ENCODE data around the gene CALU. TPM values are rescaled to one million over a fixed set of nuclear protein-coding genes. Genes with fewer than 3 reads are reported as not detected.

Gene CALU
- total RNA-seq, result 672 and 951 TPM in 2 replicates
- 810 TPM for polyA plus RNA-seq (2012)

DNA sequence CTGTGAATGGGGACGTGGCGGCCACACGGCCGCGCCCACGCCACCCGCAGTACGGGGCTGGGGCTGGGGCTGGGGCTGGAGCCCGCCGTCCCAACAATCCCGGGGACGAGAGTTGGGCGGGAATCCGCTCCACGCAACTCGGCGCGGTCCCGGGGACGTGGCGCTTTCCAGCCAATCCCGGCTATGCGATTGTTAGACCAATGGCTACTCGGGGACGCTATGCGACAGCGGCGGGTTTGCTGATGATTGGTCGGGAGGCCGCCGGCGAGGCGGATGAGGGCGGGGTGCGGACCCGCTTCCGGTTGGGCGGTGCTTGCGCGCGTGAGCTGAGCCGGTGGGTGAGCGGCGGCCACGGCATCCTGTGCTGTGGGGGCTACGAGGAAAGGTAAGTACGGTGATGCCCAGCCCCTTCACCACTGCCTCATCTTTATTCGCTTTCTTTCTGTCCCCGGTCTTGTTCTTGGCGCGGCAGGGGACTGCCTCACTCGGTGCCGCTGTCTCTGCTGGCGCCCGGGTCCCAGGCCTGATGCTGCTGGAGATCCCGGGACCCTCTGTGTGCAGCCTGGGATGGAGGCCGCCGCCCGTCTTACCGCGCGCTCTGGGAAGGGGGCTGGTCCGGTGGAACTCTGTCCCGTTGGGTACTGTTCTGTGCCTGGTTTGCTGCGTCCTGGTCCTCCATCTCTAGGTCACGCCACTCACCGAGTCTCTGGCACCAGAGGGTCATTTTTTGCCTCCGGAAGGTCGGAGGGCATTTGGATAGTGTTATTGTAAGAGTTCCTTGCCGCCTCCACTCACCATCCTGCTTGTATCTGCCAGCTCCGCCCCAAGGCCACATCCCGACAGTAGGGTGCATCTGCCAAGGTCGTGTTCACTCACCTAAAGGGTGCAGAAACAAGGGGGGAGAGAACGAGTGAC lies at the start of gene CALU:
TSS of gene CALU (plus strand) at position 312 of the 915 bp plus-strand sequence. CDS start 9,225 bp downstream, outside the sequence.
- DNase-seq (ENCODE audit: low read depth), result peak; percentile 99

DNA sequence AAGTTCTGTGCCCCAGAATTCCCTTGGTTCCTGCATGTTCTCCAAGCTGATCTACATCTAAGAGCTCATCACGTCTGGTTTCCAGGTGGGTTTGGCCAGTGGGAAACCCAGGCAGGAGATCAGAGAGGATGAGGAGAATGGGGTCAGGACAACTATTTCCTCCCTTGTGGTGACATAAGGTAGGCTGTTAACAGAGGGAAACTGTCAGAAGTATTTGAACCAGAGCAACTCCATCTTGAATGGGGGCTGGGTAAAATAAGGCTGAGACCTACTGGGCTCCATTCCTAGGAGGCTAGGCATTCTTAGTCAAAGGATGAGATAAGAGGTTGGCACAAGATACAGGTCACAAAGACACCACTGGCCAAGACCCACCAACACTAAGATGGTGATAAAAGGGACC lies 47.9 kb upstream of the CALU start:
- DNase-seq (ENCODE audit: low read depth), result no peak

DNA sequence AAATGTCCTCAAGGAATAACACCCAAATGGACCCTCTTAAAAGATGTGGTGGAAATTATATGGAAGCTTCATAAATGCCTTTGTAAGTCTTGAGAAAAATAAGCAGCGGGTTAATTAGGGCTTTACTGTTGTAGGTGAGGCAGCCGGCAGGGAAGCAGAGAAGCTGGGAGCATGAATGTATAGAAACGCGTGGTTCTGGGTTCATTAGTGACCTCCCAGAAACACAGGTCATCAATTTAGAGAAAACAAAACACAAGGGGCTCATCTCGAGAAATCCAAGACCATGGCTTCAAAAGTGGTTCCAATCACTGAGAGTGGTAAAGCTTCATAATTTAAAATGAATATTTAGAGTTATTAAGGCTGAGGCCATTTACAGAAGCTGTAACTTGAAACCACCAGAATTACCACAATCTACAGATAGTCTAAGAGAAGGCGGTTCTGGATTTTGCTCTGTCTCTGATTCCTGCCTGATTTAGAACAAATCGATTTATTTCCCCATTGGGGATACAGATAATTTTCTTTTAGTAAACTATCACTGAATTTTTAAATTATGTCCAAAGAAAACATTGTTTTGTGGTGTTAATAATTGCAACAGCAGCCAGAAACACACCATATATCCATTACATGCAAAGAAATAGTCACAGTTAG lies 46.4 kb upstream of the CALU start:
- DNase-seq (ENCODE audit: low read depth), result no peak

DNA sequence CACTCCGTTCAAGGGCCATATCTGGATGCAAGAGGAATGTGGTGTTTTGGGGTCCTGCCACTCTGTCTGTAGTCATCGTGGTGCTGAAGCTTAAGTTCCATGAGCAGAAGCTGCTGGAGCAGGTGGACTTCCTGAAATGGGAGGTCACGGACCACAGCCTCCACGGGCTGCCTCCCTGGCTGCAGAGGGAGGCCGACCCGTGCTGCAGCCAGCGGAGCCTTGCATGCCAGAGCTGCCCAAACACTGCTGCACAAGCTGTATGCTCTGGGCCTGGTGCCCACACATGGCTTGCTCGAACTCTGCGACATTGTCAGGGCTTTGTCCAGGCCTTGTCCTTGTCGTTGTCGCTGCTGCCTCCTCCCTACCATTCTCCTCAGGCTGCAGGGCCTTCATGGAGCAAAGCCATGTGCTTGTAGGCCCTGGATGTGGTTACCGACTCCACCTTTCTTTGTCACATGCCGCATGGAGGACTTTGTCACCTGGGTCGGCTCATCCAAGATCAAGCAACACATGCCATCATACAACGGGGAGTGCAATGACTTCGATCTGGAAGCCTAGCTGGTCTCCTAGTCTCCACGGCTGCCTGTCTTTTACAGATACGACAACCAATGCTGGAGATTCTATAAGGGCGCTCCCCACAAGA lies 45.7 kb upstream of the CALU start:
- DNase-seq (ENCODE audit: low read depth), result no peak

DNA sequence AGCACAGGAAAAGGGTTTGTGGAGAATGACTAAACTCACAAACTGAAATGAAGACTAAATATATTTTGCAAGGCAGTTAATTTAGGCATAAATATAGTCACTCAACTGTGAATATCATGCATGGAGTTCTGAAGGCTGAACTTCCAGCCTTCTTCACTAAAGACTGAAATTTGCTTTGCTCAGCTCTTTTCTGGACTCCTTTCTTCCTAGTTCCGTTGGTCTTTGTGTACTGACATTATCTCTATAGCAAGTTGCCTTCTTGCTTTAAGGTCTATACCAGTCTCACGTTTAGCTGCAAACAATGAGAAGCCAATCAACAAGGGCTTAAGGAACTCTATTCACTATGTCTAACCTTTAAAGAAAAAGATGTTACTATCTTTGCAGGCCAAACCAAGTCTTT lies 44.4 kb upstream of the CALU start:
- no peak for DNase-seq (ENCODE audit: low read depth)

DNA sequence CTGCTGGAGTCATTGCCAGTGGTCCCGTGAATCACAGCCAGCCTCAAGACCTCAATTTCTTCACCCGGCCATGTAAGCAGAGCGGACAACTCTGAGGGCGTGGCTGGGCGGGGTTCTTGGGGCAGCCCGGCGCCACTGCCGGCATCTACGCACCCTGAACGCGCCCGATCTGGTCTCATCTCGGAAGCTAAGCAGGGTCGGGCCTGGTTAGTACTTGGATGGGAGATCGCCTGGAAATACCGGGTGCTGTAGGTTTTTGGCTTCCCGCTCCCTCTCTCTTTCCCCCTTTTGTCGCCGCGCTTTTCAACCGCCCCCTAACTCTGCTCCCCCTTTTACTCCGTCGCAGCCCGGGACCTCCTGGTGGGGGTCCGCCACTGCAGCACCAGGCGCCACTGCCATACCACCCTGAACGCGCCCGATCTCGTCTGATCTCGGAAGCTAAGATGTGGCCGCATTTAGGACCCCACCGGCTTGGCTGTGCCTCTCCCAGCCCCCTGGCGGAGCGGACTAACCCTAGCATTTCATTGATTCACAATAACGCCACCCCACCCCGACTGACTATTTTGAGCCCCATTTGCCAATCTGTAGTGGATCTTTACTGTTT lies 41.8 kb upstream of the CALU start:
- peak; percentile 68 for DNase-seq (ENCODE audit: low read depth)

DNA sequence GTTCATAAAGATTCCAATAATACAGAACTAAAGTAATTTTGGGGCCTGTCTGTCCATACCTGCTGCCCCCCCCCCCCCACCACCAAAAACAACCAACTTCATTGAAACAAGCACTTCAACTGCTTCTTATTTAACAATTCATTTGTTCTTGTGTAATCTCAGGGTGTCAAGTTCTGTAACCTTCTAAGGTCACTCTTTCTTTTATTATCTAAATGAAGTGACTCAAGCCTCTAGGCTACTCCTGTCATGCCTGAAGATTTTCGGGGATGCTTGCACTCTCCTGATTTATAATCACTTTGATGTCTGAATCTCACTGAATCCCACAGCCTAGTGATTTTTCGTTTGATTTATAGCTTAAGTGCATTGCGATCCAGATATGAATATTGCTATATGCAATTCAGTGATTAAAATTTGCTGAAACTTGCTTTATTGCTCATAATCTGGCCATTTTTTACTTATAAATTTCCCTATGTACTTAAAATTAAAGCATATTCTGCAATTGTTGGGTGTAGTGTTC lies 39.9 kb upstream of the CALU start:
- no peak for DNase-seq (ENCODE audit: low read depth)

DNA sequence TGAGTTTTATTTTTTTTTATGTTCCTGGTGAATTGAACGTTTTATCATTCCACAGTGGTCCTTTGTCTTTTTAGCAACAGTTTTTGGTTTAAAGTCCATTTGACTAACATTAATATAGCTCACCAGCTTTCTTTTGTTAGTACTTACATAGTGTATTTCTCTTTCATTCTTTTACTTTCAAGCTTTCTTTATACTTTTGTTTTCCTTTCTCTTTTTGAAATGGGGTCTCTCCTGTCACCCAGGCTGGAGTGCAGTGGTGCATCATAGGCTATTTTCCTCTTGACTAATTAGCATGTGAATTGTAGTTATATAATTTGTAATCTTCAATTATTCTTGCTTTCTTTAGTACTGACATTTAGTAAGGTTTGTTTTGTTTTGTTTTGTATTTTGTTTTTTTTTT lies 39.3 kb upstream of the CALU start:
- no peak for DNase-seq (ENCODE audit: low read depth)

DNA sequence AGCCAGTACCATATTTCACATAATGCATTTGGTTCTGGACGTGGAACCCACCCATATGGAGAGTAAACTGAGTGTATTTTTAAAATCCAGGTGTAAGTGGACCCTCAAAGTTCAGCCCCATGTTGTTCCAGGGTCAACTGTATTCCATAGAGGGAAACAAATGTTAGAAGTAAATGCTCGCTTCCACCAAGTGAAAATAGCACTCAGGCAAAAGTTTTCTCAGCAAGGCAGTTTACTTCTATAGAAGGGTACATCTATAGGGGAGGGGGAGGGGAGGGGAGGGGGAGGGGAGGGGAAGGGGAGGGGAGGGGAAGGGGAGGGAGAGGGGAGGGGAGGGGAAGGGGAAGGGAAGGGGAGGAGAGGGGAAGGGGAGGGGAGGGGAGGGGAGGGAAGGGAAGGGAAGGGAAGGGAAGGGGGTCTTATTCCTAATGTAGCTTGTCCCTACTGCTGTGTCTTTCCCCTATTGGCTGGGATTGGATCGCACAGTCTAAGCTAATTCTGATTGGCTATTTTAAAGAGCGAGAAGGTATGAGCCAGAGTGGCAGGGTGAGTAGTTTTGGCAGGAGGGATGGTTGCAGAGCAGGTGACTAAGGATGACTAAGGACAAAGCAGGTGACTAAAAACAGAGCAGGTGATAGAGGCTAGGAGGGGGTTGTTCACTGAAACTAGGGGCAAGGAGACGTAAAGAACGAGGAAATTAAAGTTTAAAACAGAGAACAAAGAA lies 37.9 kb upstream of the CALU start:
- DNase-seq (ENCODE audit: low read depth), result no peak

DNA sequence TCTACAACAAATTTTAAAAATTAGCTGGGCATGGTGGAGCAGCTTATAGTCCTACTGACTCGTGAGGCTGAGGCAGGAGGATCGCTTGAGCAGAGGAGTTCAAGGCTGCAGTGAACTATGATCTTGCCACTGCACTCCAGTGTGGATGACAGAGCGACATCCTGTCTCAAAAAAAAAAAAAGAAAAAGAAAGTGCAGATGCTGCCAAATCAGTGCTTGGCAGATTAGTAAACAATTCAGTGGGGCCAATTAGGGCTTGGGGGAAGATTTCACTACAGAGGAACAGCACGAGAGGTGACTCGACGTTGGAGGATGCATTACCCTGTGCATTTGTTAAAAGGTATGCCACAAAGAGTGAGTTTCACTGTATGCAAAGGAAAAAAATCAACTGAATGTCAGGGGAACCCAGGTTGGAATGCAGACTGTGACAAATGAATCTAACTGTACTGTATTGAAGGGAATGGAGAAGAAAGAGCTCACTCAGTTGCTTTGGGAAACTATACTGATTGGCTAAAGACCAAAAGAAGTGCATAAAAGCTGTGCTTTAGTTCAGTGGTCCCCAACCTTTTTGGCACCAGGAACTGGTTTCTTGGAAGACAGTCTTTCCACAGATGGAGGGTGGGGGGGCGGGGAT lies 35.4 kb upstream of the CALU start:
- no peak for DNase-seq (ENCODE audit: low read depth)

DNA sequence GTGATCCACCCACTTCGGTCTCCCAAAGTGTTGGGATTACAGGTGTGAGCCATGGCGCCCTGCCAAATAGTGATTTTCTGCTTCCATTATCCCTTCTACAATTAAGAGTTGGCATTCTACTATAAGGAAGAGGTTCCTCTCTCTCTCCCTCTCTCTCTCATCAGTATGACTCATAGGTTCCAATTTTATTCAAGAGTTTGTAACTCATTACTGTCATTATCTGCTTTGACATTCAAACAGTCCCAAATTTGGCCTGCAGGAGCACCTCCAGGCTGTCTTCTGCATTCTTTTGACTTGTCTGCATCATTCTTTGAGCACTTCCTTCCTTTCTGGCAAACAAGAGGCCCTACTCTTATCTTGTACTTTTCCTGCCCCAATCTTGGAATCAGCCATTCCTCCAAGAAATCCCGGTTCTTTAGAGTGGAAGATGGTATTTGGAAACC lies 33.2 kb upstream of the CALU start:
- no peak for DNase-seq (ENCODE audit: low read depth)

DNA sequence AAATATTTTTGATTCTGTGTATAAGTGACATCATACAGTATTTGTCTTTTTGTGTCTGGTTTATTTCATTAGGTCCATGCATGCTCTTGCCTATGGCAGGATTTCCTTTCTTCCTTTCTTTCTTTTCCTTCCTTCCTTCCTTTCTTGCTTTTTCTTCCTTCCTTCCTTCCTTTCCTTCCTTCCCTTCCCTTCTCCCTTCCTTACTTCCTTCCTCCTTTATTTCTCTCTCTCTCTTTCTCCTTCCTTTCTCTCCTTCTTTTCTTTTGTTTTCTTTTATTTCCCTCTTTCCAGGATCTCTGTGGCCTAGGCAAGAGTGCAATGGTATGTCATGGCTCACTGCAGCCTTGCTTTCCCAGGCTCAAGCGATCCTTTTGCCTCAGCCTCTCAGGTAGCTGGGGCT lies 31.4 kb upstream of the CALU start:
- no peak for DNase-seq (ENCODE audit: low read depth)

DNA sequence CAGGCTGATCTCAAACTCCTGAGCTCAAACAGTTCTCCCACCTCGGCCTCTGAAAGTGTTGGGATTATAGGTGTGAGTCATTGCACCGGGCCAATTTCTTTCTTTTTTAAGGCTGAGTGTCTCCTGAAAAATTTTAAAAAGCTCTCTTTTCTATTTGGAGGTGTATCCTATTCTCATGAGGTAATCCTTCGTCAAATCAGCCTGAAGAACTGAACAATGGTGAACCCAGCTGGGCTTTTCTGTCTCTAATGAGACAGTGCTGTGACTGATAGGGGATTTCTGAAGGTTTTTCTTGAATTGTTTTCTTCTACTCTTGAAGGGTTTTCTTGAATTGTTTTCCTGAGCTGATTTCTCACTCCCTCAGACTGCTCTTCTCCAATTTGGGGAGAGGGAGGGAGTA lies 30.9 kb upstream of the CALU start:
- no peak for DNase-seq (ENCODE audit: low read depth)

DNA sequence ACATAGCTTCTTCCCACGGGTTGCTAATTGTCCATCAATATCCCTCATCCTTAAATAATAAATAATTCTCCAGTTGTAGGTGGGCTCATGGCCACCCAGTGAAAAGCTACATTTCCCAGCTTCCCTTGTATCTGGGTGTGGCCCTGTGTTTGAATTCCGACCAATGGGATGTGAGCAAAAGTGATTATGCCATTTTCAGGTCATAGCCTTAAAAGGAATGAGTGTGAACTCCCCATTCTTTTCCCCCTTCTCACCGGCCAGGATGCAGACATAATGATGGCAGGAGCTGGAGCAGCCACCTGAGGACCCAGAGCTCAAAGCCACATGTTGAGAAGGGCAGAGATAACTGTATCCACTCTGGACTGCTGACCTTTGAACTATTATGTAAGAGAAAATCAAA lies 30.3 kb upstream of the CALU start:
- DNase-seq (ENCODE audit: low read depth), result no peak

DNA sequence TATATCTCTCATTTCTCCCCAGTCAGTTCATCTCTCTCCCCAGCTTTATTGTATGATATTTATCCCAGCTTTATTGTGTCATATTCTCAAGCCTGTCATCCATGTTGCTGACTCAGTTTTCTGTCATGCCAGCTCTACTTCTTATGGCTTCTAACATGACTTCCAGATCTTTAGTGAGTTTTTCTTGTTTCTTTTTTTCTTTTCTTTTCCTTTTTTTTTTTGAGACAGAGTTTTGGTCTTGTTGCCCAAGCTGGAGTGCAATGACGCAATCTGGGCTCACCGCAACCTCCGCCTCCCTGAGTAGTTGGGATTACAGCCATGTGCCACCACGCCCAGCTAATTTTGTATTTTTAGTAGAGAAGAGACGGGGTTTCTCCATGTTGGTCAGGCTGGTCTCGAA lies 28.7 kb upstream of the CALU start:
- peak; percentile 29 for DNase-seq (ENCODE audit: low read depth)

DNA sequence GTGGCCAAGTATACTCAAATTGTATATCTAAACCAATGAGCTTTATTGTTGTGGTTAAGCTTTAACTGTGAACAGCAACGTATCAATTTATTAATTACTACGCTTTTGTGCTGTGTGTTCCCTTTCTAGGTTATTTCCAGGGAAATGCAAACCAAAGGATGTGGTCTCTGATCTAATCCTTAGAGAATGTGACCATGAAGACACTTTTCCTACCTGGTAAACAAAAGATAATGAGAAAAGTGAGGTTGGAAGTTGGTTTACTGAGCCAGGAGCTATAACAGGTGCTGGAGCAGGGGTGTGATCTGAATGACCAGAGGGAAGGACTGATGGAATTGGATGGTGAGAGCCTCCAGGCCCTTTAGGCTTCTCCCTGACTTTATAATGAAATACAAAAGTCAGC lies 25.4 kb upstream of the CALU start:
- DNase-seq (ENCODE audit: low read depth), result peak; percentile 25

DNA sequence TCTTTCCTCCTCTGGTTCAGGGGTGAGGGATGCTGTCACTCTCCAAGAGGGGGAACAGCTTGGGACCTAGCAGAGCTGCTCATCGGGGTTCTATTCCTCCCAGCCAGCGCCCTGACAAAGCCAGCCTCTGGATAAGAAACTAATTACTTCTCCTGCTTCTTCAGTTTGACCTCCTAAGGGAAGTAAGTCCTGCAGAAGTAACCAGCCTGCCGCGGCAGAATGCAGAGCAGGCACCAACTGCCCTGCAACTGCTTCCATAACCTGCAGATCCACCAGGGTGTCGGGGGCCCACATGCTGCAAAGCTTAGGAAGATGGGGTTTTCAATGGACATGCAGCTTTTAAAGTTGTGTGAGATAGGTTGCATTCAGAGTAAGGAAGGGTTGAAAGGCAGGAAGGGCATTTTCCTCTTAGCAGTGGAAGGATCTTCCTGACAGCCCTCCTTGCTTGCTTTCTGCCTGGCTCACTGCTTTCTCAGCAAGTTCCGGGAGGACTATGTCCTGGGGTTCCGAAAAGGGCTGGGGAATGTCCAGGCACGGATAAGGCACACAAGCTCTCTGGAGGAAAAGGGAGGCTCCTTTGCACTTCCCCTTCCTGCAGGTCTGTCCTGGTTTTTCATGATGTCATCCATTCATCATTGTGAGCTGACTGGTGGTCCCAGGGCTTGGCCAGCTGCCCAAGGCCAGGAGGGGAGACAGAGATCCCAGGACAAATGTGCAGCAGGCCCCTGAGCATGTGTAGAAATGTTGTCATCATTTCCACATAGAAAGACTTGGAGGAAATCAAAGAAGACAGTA lies 24.3 kb upstream of the CALU start:
- no peak for DNase-seq (ENCODE audit: low read depth)

DNA sequence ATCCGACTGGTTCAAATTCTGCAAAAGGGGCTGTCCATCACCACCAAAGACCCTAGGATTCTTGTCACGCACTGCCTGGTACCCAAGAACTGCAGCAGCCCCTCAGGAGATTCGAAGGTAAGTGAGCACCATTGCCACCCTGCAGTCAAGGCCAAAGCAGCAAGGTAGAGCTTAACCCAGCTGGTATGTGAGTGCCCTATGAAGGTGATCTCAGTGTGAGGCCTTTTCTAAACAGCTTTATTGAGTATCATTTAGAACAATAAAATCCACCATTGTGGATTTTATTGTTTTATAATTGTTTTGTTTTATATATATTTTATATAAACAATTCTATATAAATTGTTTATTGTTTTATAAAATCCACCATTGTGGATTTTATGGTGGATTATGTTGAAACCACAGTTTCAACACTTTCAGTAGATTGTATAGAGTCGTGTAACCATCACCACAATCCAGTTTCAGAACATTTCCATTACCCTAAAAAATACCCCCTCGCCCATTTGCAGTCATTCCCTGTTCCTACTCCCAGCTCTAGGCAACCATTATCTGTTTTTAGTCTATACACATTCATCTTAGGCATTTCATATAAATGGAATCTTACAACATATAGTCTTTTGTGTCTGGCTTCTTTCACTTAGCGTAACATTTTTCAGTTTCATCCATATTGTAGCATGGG lies 20.1 kb upstream of the CALU start:
- no peak for DNase-seq (ENCODE audit: low read depth)

DNA sequence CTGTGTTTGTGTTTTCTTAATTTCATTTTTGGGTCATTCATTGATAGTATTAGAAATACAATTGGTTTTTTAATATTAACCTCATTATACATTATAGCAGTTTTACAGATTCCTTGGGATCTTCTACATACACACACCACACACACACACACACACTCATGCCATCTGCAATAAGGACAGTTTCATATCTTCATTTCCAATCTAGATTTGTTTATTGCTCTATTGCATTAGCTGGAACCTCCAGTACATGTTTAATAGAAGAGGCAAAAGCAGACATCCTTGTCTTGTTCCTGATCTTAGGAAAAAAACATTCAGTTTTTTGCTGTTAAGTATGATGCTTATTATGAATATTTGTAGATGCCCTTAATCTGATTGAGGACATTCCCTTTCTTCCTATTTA lies 17.8 kb upstream of the CALU start:
- no peak for DNase-seq (ENCODE audit: low read depth)

All from myocyte (in vitro differentiated cells).